Thyroid gland (tissue), 4 donors: Measurements from ENCODE around the gene ZFP92. TPM values are rescaled to one million over a fixed set of nuclear protein-coding genes. Genes with fewer than 3 reads are reported as not detected.

Source experiments
- DNase-seq, 2 donors: peaks; one replicate each; pipeline ENCODE4 v3.0.0-alpha.2; 2019
- H3K27ac ChIP-seq, 3 donors: fragments of 200-600 bp; sonication (generic); 1 replicate in 2 of 3; 2 replicates in 1 of 3; pipeline ENCODE4 v1.5.1; 2016 to 2019; ENCODE audit warnings: mild to moderate bottlenecking in 1 of 3, moderate library complexity in 1 of 3
- H3K27me3 ChIP-seq: fragments of 200-600 bp; sonication (generic); one replicate; pipeline ENCODE4 v1.5.1; 2019
- H3K36me3 ChIP-seq, 2 donors: fragments of 200-600 bp; sonication (generic); one replicate each; pipeline ENCODE4 v1.5.1; 2016 to 2019
- H3K4me1 ChIP-seq, 2 donors: fragments of 200-600 bp; sonication (generic); one replicate each; pipeline ENCODE4 v1.5.1; 2017 to 2019
- H3K4me3 ChIP-seq, 3 donors: fragments of 200-600 bp; sonication (generic); replicated peaks in 1 of 3; 1 replicate in 2 of 3; 2 replicates in 1 of 3; pipeline ENCODE4 v1.5.1; 2016; ENCODE audit warnings: mild to moderate bottlenecking in 1 of 3
- H3K9me3 ChIP-seq: fragments of 200-600 bp; sonication (generic); one replicate; pipeline ENCODE4 v1.5.1; 2017
- POLR2A ChIP-seq, 2 donors: fragments of 450-650 bp; IDR thresholded peaks; one replicate each; pipeline ENCODE4 v1.6.1; 2017; ENCODE audit warnings: antibody characterized with exemption in 2 of 2, mild to moderate bottlenecking in 2 of 2, moderate library complexity in 1 of 2
- WGBS, 2 donors: methylation state at CpG; one replicate each; pipeline ENCODE4 v1.1.5; 2017; 5-methylcytosine and 5-hydroxymethylcytosine counted together
- intact Hi-C: fragments of 100-400 bp; cut with DNase I; formaldehyde crosslinking; loops from one replicate; pipeline ENCODE4 v1.15.1; 2023
- total RNA-seq, 4 donors: library from RNA; depleted of rRNA; stranded (reverse); fragments of >200 nt; gene quantifications; one replicate each; pipeline ENCODE4 v1.2.3, GENCODE V29; 2016
- TF ChIP-seq, protein P1 (sequence below), 6 experiments: fragments of 200-600 bp in 3 of 6; fragments of 450-650 bp in 3 of 6; sonication (generic) in 3 of 6; IDR thresholded peaks; one replicate each; pipeline ENCODE4 v1.5.1; 2016 to 2019; ENCODE audit warnings: antibody characterized with exemption in 6 of 6, mild to moderate bottlenecking in 2 of 6, inconsistent platforms in 1 of 6, moderate library complexity in 1 of 6

The ZFP92 gene
- total RNA-seq, 4 donors from 2014 or later = 1.1 to 1.8 (median 1.4) TPM

DNA sequence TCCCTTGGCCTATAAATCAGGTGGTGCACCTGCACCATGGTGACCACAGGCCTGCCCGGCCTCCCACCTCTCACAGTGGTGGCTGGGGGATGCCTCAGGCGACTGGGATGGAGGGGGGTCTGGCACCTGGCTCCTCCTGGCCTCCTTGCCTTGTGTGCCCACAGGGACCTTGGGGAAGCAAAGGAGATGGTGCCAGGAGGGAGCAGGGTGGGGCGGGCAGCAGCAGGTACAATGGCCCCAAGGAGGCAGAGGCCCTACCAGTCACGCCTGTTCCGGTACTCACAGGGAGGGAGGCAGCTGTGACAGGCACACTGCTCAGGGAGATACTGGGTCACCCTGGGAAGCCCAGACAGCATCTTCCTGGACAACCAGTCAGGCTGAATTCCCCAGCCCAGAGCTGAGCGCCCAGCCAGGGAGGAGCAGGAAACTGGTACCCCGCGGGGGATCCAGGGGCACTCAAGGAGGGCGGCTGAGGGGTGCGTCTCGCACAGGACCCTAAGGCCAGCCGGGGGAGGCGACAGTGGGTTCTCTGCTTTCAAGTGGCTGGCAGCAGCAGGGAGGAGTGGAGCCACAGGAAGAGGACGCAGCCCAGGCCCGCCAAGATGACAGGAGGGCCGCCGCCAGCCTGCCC lies 35.8 kb downstream of the ZFP92 start:
- no peaks in the 10 kb centered on the region for H3K9me3 ChIP-seq
- intact Hi-C loops = no loop called here
- H3K4me3 ChIP-seq = no peak overlapping the region
- no peaks in the 10 kb centered on the region for H3K4me1 ChIP-seq
- no peaks in the 10 kb centered on the region for H3K36me3 ChIP-seq
- 91 to 100% methylated on average over 3 to 6 of the region's 17 CpGs for WGBS, 2 donors
- H3K27ac ChIP-seq = no peak overlapping the region
- TF ChIP-seq, protein P1, sequence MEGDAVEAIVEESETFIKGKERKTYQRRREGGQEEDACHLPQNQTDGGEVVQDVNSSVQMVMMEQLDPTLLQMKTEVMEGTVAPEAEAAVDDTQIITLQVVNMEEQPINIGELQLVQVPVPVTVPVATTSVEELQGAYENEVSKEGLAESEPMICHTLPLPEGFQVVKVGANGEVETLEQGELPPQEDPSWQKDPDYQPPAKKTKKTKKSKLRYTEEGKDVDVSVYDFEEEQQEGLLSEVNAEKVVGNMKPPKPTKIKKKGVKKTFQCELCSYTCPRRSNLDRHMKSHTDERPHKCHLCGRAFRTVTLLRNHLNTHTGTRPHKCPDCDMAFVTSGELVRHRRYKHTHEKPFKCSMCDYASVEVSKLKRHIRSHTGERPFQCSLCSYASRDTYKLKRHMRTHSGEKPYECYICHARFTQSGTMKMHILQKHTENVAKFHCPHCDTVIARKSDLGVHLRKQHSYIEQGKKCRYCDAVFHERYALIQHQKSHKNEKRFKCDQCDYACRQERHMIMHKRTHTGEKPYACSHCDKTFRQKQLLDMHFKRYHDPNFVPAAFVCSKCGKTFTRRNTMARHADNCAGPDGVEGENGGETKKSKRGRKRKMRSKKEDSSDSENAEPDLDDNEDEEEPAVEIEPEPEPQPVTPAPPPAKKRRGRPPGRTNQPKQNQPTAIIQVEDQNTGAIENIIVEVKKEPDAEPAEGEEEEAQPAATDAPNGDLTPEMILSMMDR (IDR thresholded peaks at IDR 0.05) = no peak
- no peak for TF ChIP-seq POLR2A (IDR thresholded peaks at IDR 0.05)
- no peak for DNase-seq
- no peaks in the 10 kb centered on the region for H3K27me3 ChIP-seq

- Histone ChIP-seq H3K27ac (no peak overlapping the region), H3K36me3 (no peaks in the 10 kb centered on the region), H3K9me3 (no peaks in the 10 kb centered on the region), H3K4me1 (no peaks in the 10 kb centered on the region), H3K27me3 (no peaks in the 10 kb centered on the region), H3K4me3 (no peak overlapping the region)
- intact Hi-C loops = no loop called here
- TF ChIP-seq POLR2A (IDR thresholded peaks at IDR 0.05) = no peak
- TF ChIP-seq, protein P1 (IDR thresholded peaks at IDR 0.05) = no peak
- WGBS, 2 donors = 93 to 96% methylated on average over 3 to 4 of the region's 8 CpGs
- no peak for DNase-seq
These were observed 36.3 kb downstream of the ZFP92 start for GRCh38 chrX:153447581-153447960.

GRCh38 chrX:153448556-153449367 lies 37.5 kb downstream of the ZFP92 start:
- no peak for TF ChIP-seq POLR2A (IDR thresholded peaks at IDR 0.05)
- TF ChIP-seq, protein P1 (IDR thresholded peaks at IDR 0.05) = no peak
- 92 to 93% methylated on average over 5 to 9 of the region's 21 CpGs for WGBS, 2 donors
- intact Hi-C loops = no loop called here

GRCh38 chrX:153449368-153450113 lies 38.3 kb downstream of the ZFP92 start:
- intact Hi-C loops = no loop called here

More at GRCh38 chrX:153448556-153449367, 37.5 kb downstream of the ZFP92 start:
- Histone ChIP-seq H3K9me3 (no peaks in the 10 kb centered on the region), H3K27ac (no peak overlapping the region), H3K27me3 (no peaks in the 10 kb centered on the region), H3K4me1 (no peaks in the 10 kb centered on the region), H3K36me3 (no peaks in the 10 kb centered on the region), H3K4me3 (no peak overlapping the region)
- no peak for DNase-seq

More at GRCh38 chrX:153449368-153450113, 38.3 kb downstream of the ZFP92 start:
- H3K4me1 ChIP-seq = no peaks in the 10 kb centered on the region
- H3K9me3 ChIP-seq = no peaks in the 10 kb centered on the region
- 90 to 95% methylated on average over 6 to 12 of the region's 15 CpGs for WGBS, 2 donors
- H3K36me3 ChIP-seq = peaks cover 0 to 3% of the 10 kb centered on the region in 2 donors
- DNase-seq = no peak
- H3K27ac ChIP-seq = no peak overlapping the region
- TF ChIP-seq POLR2A (IDR thresholded peaks at IDR 0.05) = no peak
- TF ChIP-seq, protein P1 (IDR thresholded peaks at IDR 0.05) = no peak
- H3K27me3 ChIP-seq = no peaks in the 10 kb centered on the region
- no peak overlapping the region for H3K4me3 ChIP-seq
